DOHH2 (cell line): ENCODE results near the gene ABRACL.

Experiments
- CTCF ChIP-seq: fragments of 200-600 bp; sonication (generic); IDR thresholded peaks from one replicate; pipeline ENCODE4 v1.5.1; 2014; ENCODE audit warnings: antibody characterized with exemption, mild to moderate bottlenecking, low read depth, low read length; ENCODE audit not compliant: poor library complexity, severe bottlenecking
- EZH2phosphoT487 ChIP-seq: fragments of 200-600 bp; sonication (generic); IDR thresholded peaks from 2 replicates; pipeline ENCODE4 v1.6.1; 2017; ENCODE audit warnings: borderline replicate concordance, mild to moderate bottlenecking, antibody characterized with exemption, low read length, moderate library complexity, mixed read lengths

- TF ChIP-seq CTCF (no peak), EZH2phosphoT487 (no peak)
These were observed 40.3 kb downstream of the ABRACL start for GRCh38 chr6:139068846-139069245.
